Astrocyte of the cerebellum (primary cell): ENCODE data around the gene EPHA3.

Experiments
- DNase-seq: peaks from one replicate; pipeline ENCODE4 v3.0.0-alpha.2; 2011; ENCODE audit warnings: low read depth
- H3K4me3 ChIP-seq: 2 replicates; pipeline ENCODE4 v1.5.1; 2011; ENCODE audit warnings: mild to moderate bottlenecking, low read depth, low read length, moderate library complexity
- in situ Hi-C: cut with HindIII; loops from 2 replicates; pipeline ENCODE4 v1.10.0; 2017; ENCODE audit warnings: low sequenced_read_pairs
- TF ChIP-seq, protein P1 (sequence below): IDR thresholded peaks from 2 replicates; pipeline ENCODE4 v1.5.1; 2012; ENCODE audit warnings: low read length, low read depth, moderate library complexity, mild to moderate bottlenecking; ENCODE audit errors: missing control alignments

EPHA3 gene

DNA sequence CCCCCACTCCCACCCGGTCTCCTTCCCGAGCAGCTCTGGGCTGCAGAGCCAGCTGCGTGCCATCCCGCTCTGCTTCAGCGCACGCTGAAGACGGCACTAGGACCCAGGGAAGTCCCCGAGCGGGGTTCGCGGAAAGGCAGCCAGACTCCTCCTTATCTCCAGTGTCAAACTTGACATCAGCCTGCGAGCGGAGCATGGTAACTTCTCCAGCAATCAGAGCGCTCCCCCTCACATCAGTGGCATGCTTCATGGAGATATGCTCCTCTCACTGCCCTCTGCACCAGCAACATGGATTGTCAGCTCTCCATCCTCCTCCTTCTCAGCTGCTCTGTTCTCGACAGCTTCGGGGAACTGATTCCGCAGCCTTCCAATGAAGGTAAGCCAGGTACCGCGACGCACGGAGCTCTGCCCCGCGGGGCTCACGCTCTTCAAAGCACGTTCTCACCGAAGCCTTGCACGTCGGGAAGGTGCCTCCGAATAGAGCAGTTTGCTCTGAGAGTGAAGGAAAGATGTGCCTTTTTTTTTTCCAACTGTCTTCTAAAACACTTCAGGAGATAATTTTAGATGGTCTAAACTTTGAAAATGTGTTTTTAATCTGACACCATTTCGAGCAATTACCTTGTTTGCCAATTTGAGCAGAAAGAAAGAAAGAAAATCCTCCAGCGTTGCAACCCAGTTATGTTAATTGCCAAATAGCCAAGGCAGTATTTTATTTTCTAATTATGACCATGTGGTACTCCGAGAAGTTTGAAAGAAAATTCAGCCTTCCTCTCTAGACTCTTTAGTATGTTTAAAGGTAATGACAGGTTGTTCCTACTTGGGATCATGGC lies at the start of gene EPHA3:
TSS of gene EPHA3 (plus strand) at position 161 of the 830 bp plus-strand sequence. CDS start at position 289, 128 bp downstream.
- in situ Hi-C loops, result loop anchor here (25.0 kb wide), 1 partner anchor 895 kb away; no protein-coding TSS in a partner anchor
- peak; percentile 57 for DNase-seq
- TF ChIP-seq, protein P1, sequence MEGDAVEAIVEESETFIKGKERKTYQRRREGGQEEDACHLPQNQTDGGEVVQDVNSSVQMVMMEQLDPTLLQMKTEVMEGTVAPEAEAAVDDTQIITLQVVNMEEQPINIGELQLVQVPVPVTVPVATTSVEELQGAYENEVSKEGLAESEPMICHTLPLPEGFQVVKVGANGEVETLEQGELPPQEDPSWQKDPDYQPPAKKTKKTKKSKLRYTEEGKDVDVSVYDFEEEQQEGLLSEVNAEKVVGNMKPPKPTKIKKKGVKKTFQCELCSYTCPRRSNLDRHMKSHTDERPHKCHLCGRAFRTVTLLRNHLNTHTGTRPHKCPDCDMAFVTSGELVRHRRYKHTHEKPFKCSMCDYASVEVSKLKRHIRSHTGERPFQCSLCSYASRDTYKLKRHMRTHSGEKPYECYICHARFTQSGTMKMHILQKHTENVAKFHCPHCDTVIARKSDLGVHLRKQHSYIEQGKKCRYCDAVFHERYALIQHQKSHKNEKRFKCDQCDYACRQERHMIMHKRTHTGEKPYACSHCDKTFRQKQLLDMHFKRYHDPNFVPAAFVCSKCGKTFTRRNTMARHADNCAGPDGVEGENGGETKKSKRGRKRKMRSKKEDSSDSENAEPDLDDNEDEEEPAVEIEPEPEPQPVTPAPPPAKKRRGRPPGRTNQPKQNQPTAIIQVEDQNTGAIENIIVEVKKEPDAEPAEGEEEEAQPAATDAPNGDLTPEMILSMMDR, result no peak
- H3K4me3 ChIP-seq, result peak within 1 kb of the TSS; percentile 71

DNA sequence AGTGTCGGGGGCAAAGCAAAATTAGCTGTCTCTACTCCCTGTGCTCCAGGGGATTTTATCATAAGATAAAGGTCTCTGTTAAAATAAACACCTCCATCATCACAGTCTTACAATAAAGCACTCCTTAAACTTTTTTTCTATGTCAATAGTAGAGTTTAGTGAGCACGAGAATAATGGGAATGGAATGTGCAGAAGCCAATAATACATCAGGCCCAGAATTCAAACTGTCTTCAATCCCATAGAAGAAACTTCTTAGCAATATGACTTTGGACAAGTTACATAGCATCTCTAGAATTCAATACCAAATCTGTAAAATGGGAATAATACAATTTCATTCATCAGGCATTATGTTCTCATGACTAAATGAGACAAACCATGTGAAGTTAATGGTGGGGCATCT lies 49.0 kb upstream of the EPHA3 start:
- TF ChIP-seq, protein P1, result no peak
- in situ Hi-C loops, result no loop called here
- no peak overlapping the region for H3K4me3 ChIP-seq
- DNase-seq, result no peak

DNA sequence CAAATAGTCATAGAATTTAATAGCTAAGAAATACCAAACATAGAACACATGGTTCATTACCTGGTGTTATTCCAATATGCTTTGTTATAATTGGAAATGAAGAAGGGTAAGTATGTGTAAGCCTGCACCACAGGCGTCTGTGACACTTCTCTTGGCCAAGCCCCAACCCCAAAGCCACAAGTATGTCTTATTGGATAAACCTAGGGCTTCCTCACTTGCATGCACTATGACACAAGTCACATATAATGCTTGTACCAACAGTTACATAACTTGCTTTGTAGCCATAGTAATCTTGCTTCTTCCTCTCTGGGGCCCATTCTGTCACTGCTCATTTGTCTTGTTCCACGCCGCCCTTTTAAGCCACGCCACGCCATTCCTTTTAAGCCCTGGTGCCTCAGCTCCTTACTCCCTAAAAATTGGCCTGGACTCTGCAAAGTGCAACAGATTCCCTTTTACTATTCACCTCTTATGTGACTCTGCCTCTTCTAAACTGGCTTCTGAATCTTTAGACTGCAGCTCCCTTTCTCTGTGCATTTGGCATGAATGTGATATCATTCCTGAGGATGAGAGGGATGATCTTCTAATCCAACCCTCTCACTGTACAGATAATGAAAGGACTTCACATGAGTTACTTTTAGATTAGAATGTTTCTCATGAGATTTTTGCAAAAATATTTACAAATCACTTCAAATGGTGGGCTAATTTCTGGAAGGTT lies 48.1 kb upstream of the EPHA3 start:
- in situ Hi-C loops, result no loop called here
- DNase-seq, result peak; percentile 88
- TF ChIP-seq, protein P1, result no peak
- no peak overlapping the region for H3K4me3 ChIP-seq

DNA sequence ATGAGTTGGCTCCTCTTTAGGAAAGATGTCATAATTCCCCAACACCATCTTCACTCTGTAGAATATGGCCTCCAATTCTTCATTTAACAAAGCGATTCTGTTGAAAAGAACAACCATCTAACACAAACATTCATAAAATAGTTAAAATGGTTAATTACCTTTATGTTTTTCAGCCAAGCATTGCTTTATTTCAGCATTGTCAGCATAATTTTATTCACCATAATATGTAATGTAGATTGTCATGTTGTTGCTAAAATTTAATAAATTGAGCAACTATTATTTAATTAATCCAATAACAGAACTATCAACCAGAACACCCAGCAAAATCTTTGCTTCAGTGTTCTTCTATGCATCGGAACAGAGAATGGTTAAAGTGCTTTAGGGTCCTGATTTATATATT lies 46.2 kb upstream of the EPHA3 start:
- in situ Hi-C loops, result no loop called here

DNA sequence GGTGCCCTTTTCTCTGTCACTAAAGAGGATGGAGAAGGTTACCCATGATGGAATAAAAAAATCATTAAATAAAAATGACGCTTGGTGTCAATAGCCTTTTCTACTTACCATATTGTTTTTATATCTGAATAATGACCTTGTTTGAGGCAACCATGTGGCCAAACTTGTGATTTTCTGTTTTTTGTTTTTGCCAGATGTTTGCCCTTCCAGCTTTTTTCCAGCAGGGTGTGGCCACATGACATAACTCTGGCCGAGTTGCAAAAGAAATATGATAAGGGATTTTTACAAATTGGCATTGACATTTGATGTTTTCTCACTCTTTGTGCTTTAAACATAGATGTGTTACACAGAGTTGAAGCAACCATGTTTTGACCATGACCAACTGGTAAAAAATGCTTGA lies 39.7 kb upstream of the EPHA3 start:
- in situ Hi-C loops, result no loop called here
- no peak for DNase-seq
- H3K4me3 ChIP-seq, result no peak overlapping the region
- TF ChIP-seq, protein P1, result no peak

More for the DNA sequence above, 46.2 kb upstream of the EPHA3 start:
- DNase-seq, result no peak
- TF ChIP-seq, protein P1, result no peak
- no peak overlapping the region for H3K4me3 ChIP-seq

DNA sequence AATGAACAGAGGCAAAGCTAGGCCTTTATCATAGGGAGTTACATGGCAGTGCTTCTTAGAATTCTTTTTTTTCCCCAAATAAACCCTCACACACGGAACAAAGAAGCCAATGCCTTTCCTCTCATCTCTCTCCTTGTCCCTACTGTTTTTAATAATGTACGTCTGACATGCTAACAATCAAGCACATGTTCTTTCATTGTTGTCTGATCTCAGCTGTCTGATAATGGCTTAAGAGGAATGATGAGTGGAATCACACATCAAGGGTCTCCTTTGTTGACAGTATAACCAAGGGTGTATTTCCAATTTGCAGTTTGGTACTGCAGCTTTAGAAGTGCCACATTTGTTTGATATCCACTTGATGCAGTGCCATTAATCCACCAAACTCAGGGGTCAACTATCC lies 34.8 kb upstream of the EPHA3 start:
- in situ Hi-C loops, result no loop called here
- no peak for DNase-seq
- H3K4me3 ChIP-seq, result no peak overlapping the region
- TF ChIP-seq, protein P1, result no peak
